AG20443 (cell line): Measurements from ENCODE around the gene SCN5A.

Experiments used
- DNase-seq: peaks from one replicate; pipeline ENCODE4 v3.0.0; 2012; ENCODE audit warnings: low spot score, mixed read lengths

SCN5A gene

GRCh38 chr3:38538773-38539353 lies 110.6 kb downstream of the SCN5A start:
- DNase-seq, result no peak

- DNase-seq, result no peak
Observed at GRCh38 chr3:38536671-38537070, 112.8 kb downstream of the SCN5A start.

GRCh38 chr3:38534604-38535003 lies 114.9 kb downstream of the SCN5A start:
- no peak for DNase-seq

GRCh38 chr3:38534180-38534579 lies 115.3 kb downstream of the SCN5A start:
- no peak for DNase-seq

GRCh38 chr3:38533285-38533976 lies 116.1 kb downstream of the SCN5A start:
- no peak for DNase-seq

GRCh38 chr3:38532529-38532928 lies 117.0 kb downstream of the SCN5A start:
- DNase-seq, result no peak

- no peak for DNase-seq
Observed at GRCh38 chr3:38528457-38528856, 121.0 kb downstream of the SCN5A start.

- no peak for DNase-seq
Observed at GRCh38 chr3:38526792-38527191, 122.7 kb downstream of the SCN5A start.

- no peak for DNase-seq
Observed at GRCh38 chr3:38524141-38524739, 125.2 kb downstream of the SCN5A start.

- no peak for DNase-seq
Observed at GRCh38 chr3:38522002-38522401, 127.5 kb downstream of the SCN5A start.

GRCh38 chr3:38521391-38521987 lies 128.0 kb downstream of the SCN5A start:
- DNase-seq, result peak; percentile 67

- DNase-seq, result no peak
Observed at GRCh38 chr3:38519651-38520050, 129.8 kb downstream of the SCN5A start.

GRCh38 chr3:38519000-38519399 lies 130.5 kb downstream of the SCN5A start:
- DNase-seq, result no peak

GRCh38 chr3:38516669-38517068 lies 132.8 kb downstream of the SCN5A start:
- no peak for DNase-seq

- no peak for DNase-seq
Observed at GRCh38 chr3:38515367-38515766, 134.1 kb downstream of the SCN5A start.

- DNase-seq, result no peak
Observed at GRCh38 chr3:38511546-38511945, 137.9 kb downstream of the SCN5A start.

- DNase-seq, result no peak
Observed at GRCh38 chr3:38510631-38511030, 138.9 kb downstream of the SCN5A start.

- DNase-seq, result no peak
Observed at GRCh38 chr3:38509732-38510131, 139.8 kb downstream of the SCN5A start.

- DNase-seq, result no peak
Observed at GRCh38 chr3:38507120-38507519, 142.4 kb downstream of the SCN5A start.

GRCh38 chr3:38500688-38501417 lies 148.6 kb downstream of the SCN5A start:
- DNase-seq, result no peak
